ENCODE data around the gene OLIG1. TPM values are rescaled to one million over a fixed set of nuclear protein-coding genes. Genes with fewer than 3 reads are reported as not detected.
A peak's percentile ranks its signal among the peaks of the same experiment; 100 is the strongest.

OLIG1 gene
- total RNA-seq, 2 donors from 2014 or later: 0.48 TPM; not detected in 1

GRCh38 chr21:33031152-33031911 lies 38.6 kb upstream of the OLIG1 start:
- H3K27ac Mint-ChIP-seq: no peak overlapping the region

DNA sequence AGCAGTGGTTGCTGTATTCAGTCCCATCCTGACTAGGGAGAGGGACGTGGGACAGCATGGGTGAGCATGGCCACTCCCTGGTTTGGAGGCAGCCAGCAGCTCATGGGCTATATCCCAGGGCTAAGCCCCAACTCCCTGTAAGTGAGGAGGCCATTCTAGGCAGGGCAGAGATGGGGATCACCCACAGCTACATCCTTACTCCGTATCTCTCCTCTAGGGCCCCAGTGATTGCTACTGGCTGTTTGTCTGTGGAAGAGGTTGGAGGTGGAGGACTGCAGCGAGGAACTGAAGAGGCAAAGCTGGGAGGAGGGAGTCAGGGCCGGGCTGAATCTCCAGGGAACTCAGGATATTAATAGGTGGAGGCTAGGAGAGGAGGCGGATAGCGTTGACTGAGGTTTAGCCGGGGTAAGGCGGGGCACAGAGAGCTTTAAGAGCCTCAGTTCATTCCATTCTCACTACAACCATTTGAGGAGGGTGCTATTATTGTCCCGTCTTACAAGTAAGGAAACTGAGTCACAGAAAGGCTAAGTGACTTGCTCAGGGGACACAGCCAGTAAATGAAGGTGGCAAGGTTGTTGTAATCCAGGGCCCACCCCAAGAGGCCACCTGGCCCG lies 37.4 kb upstream of the OLIG1 start:
- H3K4me1 ChIP-seq (ENCODE audit: control insufficient read depth, insufficient read depth, low read length): no peaks in the 10 kb centered on the region
- no peak overlapping the region for H3K4me3 Mint-ChIP-seq
- no peak for DNase-seq
- no peak overlapping the region for H3K4me3 ChIP-seq (ENCODE audit: low read length)
- H3K36me3 Mint-ChIP-seq (ENCODE audit: low read depth): no peaks in the 10 kb centered on the region
- WGBS, 2 experiments (ENCODE audit: insufficient coverage in 1 of 2, insufficient read length in 1 of 2): 43 to 44% methylated on average over 4 to 8 of the region's 10 CpGs
- no peak overlapping the region for H3K9ac ChIP-seq (ENCODE audit: extremely low read depth, low read length, poor library complexity, severe bottlenecking)
- no peaks in the 10 kb centered on the region for H3K9me3 Mint-ChIP-seq
- peaks cover 100% of the 10 kb centered on the region for H3K27me3 ChIP-seq (ENCODE audit: control insufficient read depth, insufficient read depth, low read length, poor library complexity, severe bottlenecking)
- H3K9me3 ChIP-seq (ENCODE audit: control insufficient read depth, low read length): no peaks in the 10 kb centered on the region
- TF ChIP-seq, protein P1, sequence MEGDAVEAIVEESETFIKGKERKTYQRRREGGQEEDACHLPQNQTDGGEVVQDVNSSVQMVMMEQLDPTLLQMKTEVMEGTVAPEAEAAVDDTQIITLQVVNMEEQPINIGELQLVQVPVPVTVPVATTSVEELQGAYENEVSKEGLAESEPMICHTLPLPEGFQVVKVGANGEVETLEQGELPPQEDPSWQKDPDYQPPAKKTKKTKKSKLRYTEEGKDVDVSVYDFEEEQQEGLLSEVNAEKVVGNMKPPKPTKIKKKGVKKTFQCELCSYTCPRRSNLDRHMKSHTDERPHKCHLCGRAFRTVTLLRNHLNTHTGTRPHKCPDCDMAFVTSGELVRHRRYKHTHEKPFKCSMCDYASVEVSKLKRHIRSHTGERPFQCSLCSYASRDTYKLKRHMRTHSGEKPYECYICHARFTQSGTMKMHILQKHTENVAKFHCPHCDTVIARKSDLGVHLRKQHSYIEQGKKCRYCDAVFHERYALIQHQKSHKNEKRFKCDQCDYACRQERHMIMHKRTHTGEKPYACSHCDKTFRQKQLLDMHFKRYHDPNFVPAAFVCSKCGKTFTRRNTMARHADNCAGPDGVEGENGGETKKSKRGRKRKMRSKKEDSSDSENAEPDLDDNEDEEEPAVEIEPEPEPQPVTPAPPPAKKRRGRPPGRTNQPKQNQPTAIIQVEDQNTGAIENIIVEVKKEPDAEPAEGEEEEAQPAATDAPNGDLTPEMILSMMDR (conservative IDR thresholded peaks at IDR 0.05): no peak
- peaks cover 11% of the 10 kb centered on the region for H3K4me1 Mint-ChIP-seq
- no peaks in the 10 kb centered on the region for H3K36me3 ChIP-seq (ENCODE audit: control insufficient read depth, insufficient read depth, low read length)
- peaks cover 93% of the 10 kb centered on the region for H3K27me3 Mint-ChIP-seq (ENCODE audit: insufficient read depth)
- H3K27ac ChIP-seq (ENCODE audit: low read depth, low read length): no peak overlapping the region
- no peak overlapping the region for H3K27ac Mint-ChIP-seq

More at GRCh38 chr21:33031152-33031911, 38.6 kb upstream of the OLIG1 start:
- Histone ChIP-seq H3K4me1 (ENCODE audit: control insufficient read depth, insufficient read depth, low read length) (no peaks in the 10 kb centered on the region), H3K27ac (ENCODE audit: low read depth, low read length) (no peak overlapping the region), H3K9ac (ENCODE audit: extremely low read depth, low read length, poor library complexity, severe bottlenecking) (no peak overlapping the region), H3K36me3 (ENCODE audit: control insufficient read depth, insufficient read depth, low read length) (no peaks in the 10 kb centered on the region), H3K27me3 (ENCODE audit: control insufficient read depth, insufficient read depth, low read length, poor library complexity, severe bottlenecking) (peaks cover 100% of the 10 kb centered on the region), H3K4me3 (ENCODE audit: low read length) (no peak overlapping the region), H3K9me3 (ENCODE audit: control insufficient read depth, low read length) (no peaks in the 10 kb centered on the region)
- H3K9me3 Mint-ChIP-seq: no peaks in the 10 kb centered on the region
- no peak overlapping the region for H3K4me3 Mint-ChIP-seq
- WGBS, 2 experiments (ENCODE audit: insufficient coverage in 1 of 2, insufficient read length in 1 of 2): 42% methylated on average over 5 to 10 of the region's 10 CpGs
- TF ChIP-seq, protein P1 (conservative IDR thresholded peaks at IDR 0.05): no peak
- peaks cover 8% of the 10 kb centered on the region for H3K4me1 Mint-ChIP-seq
- no peaks in the 10 kb centered on the region for H3K36me3 Mint-ChIP-seq (ENCODE audit: low read depth)
- H3K27me3 Mint-ChIP-seq (ENCODE audit: insufficient read depth): peaks cover 91% of the 10 kb centered on the region
- no peak for DNase-seq

DNA sequence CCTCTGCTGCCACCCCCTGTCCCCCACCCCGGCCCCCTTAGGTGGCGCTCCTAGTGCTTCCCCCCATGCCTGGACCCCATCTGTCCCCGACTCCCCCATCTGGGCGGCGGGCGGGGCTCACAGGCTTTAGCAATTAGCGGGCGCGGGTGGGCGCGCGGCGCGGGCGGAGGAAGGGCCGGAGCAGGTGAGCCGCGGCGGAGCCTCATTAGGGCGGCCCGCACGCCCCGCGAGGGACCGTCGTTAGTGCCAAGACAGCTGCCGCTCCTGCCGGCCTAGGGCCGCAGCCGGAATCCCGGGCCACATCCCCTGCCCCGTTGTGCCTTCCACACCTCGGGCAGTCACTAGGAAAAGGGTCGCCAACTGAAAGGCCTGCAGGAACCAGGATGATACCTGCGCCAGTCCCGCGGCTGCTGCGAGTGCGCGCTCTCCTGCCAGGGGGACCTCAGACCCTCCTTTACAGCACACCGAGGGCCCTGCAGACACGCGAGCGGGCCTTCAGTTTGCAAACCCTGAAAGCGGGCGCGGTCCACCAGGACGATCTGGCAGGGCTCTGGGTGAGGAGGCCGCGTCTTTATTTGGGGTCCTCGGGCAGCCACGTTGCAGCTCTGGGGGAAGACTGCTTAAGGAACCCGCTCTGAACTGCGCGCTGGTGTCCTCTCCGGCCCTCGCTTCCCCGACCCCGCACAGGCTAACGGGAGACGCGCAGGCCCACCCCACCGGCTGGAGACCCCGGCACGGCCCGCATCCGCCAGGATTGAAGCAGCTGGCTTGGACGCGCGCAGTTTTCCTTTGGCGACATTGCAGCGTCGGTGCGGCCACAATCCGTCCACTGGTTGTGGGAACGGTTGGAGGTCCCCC lies 36.6 kb upstream of the OLIG1 start:
- Histone ChIP-seq H3K9ac (ENCODE audit: extremely low read depth, low read length, poor library complexity, severe bottlenecking) (no peak overlapping the region), H3K9me3 (ENCODE audit: control insufficient read depth, low read length) (no peaks in the 10 kb centered on the region), H3K4me1 (ENCODE audit: control insufficient read depth, insufficient read depth, low read length) (no peaks in the 10 kb centered on the region), H3K27me3 (ENCODE audit: control insufficient read depth, insufficient read depth, low read length, poor library complexity, severe bottlenecking) (peaks cover 98% of the 10 kb centered on the region), H3K27ac (ENCODE audit: low read depth, low read length) (no peak overlapping the region), H3K36me3 (ENCODE audit: control insufficient read depth, insufficient read depth, low read length) (no peaks in the 10 kb centered on the region), H3K4me3 (ENCODE audit: low read length) (no peak overlapping the region)
- H3K4me1 Mint-ChIP-seq: peaks cover 11% of the 10 kb centered on the region
- H3K4me3 Mint-ChIP-seq: peak overlapping the region; percentile 30
- 12 to 20% methylated on average over 33 to 75 of the region's 76 CpGs for WGBS, 2 experiments (ENCODE audit: insufficient coverage in 1 of 2, insufficient read length in 1 of 2)
- no peak overlapping the region for H3K27ac Mint-ChIP-seq
- peaks cover 90% of the 10 kb centered on the region for H3K27me3 Mint-ChIP-seq (ENCODE audit: insufficient read depth)
- TF ChIP-seq, protein P1 (conservative IDR thresholded peaks at IDR 0.05): no peak
- no peaks in the 10 kb centered on the region for H3K36me3 Mint-ChIP-seq (ENCODE audit: low read depth)
- no peaks in the 10 kb centered on the region for H3K9me3 Mint-ChIP-seq
- peak; percentile 65 for DNase-seq
